PC-3 (cell line): ENCODE results near the gene QSER1. TPM values are rescaled to one million over a fixed set of nuclear protein-coding genes. Genes with fewer than 3 reads are reported as not detected.
A peak's percentile ranks its signal among the peaks of the same experiment; 100 is the strongest.

Experiments
- ATAC-seq: fragments of 200-7000 bp; cut with Tn5 transposase; 2 replicates; pipeline ENCODE4 v1.9.1; 2020; ENCODE audit warnings: mild to moderate bottlenecking, moderate library complexity
- BruUV-seq: library from RNA; stranded (reverse); fragments of 400-500 nt; replicated peaks from 2 replicates; lab custom pipeline; 2021; lab: Mats Ljungman, UMichigan
- CTCF ChIA-PET: fragments of 300-600 bp; sonication (Branson Sonifier 250); formaldehyde crosslinking; loops from one replicate; lab custom pipeline; 2022; ENCODE audit warnings: antibody characterized with exemption; lab: Charles Lee
- POLR2A ChIA-PET: fragments of 300-600 bp; sonication (Branson Sonifier 250); formaldehyde crosslinking; loops from one replicate; lab custom pipeline; 2022; ENCODE audit warnings: antibody characterized with exemption; ENCODE audit not compliant: unreplicated experiment; lab: Charles Lee
- DNase-seq: peaks from one replicate; pipeline ENCODE4 v3.0.0-alpha.2; 2015
- H2AFZ ChIP-seq: fragments of 300-600 bp; sonication (generic); 2 replicates; pipeline ENCODE4 v1.6.0; 2016; ENCODE audit warnings: antibody characterized with exemption, low read length
- H3F3A ChIP-seq: fragments of 300-600 bp; sonication (generic); one replicate; pipeline ENCODE4 v1.6.0; 2017; ENCODE audit warnings: antibody characterized with exemption, low read length, control low read depth, mild to moderate bottlenecking; ENCODE audit not compliant: unreplicated experiment
- H3K27ac ChIP-seq: fragments of 300-600 bp; sonication (generic); 2 replicates; pipeline ENCODE4 v1.5.1; 2016; ENCODE audit warnings: mild to moderate bottlenecking, low read length
- H3K27me3 ChIP-seq: fragments of 300-600 bp; sonication (generic); 2 replicates; pipeline ENCODE4 v1.6.1; 2016; ENCODE audit warnings: low read length, mixed read lengths
- H3K36me3 ChIP-seq: fragments of 300-600 bp; sonication (generic); 2 replicates; pipeline ENCODE4 v1.6.1; 2016; ENCODE audit warnings: low read depth, mixed run types, low read length, mixed read lengths
- H3K4me1 ChIP-seq: fragments of 300-600 bp; sonication (generic); 2 replicates; pipeline ENCODE4 v1.5.1; 2016; ENCODE audit warnings: low read length; ENCODE audit not compliant: insufficient read depth
- H3K4me2 ChIP-seq: fragments of 300-600 bp; sonication (generic); 2 replicates; pipeline ENCODE4 v1.6.0; 2016; ENCODE audit warnings: low read length
- H3K4me3 ChIP-seq: fragments of 300-600 bp; sonication (generic); 2 replicates; pipeline ENCODE4 v1.5.1; 2016; ENCODE audit warnings: mild to moderate bottlenecking, low read length, mixed read lengths
- H3K79me2 ChIP-seq: fragments of 300-600 bp; sonication (generic); 2 replicates; pipeline ENCODE4 v1.6.1; 2017; ENCODE audit warnings: low read length, mixed read lengths
- H3K9ac ChIP-seq: fragments of 300-600 bp; sonication (generic); 2 replicates; pipeline ENCODE4 v1.6.0; 2016; ENCODE audit warnings: mild to moderate bottlenecking, low read length
- H3K9me2 ChIP-seq: fragments of 300-600 bp; sonication (generic); replicated peaks from 2 replicates; pipeline ENCODE4 v1.6.1; 2016; ENCODE audit warnings: mixed run types, low read length, mixed read lengths
- H3K9me3 ChIP-seq: fragments of 300-600 bp; sonication (generic); 2 replicates; pipeline ENCODE4 v1.6.1; 2016; ENCODE audit warnings: low read length, mixed read lengths
- H4K20me1 ChIP-seq: fragments of 300-600 bp; sonication (generic); 2 replicates; pipeline ENCODE4 v1.6.1; 2016; ENCODE audit warnings: low read length, mixed read lengths
- CTCF ChIP-seq: fragments of 300-600 bp; sonication (generic); conservative IDR thresholded peaks from 2 replicates; pipeline ENCODE4 v1.5.1; 2017; ENCODE audit warnings: antibody characterized with exemption, low read depth, mild to moderate bottlenecking, low read length
- EZH2 ChIP-seq: fragments of 300-600 bp; sonication (generic); IDR thresholded peaks from one replicate; pipeline ENCODE4 v1.6.1; 2017; ENCODE audit warnings: antibody characterized with exemption, mild to moderate bottlenecking, low read length; ENCODE audit not compliant: unreplicated experiment
- EZH2phosphoT487 ChIP-seq: fragments of 300-600 bp; sonication (generic); IDR thresholded peaks from 2 replicates; pipeline ENCODE4 v1.6.1; 2018; ENCODE audit warnings: mild to moderate bottlenecking, antibody characterized with exemption, low read length, borderline replicate concordance
- intact Hi-C: fragments of 100-400 bp; cut with micrococcal nuclease; formaldehyde crosslinking; loops from 2 replicates; pipeline ENCODE4 v1.9.0; 2023
- total RNA-seq: library from RNA; depleted of rRNA; stranded (reverse); fragments of >200 nt; gene quantifications from 2 replicates; pipeline ENCODE4 v1.2.3, GENCODE V29; 2014

The QSER1 gene
- total RNA-seq, 1 experiment from 2014 or later, result 19.4 TPM

GRCh38 chr11:32899438-32899837 lies 6.8 kb downstream of the QSER1 start:
- Histone ChIP-seq H3K9me3 (no peaks in the 10 kb centered on the region), H3K4me3 (no peak overlapping the region), H3K36me3 (peaks cover 9% of the 10 kb centered on the region; the same call in 1 of the 2 replicates), H3F3A (no peaks in the 10 kb centered on the region), H3K4me1 (peaks cover 12% of the 10 kb centered on the region), H3K79me2 (peaks cover 99% of the 10 kb centered on the region), H4K20me1 (peaks cover 10% of the 10 kb centered on the region; the same call in 1 of the 2 replicates), H2AFZ (no peak overlapping the region), H3K27ac (no peak overlapping the region), H3K27me3 (no peaks in the 10 kb centered on the region), H3K9me2 (no peaks in the 10 kb centered on the region), H3K9ac (no peak overlapping the region), H3K4me2 (no peak overlapping the region)
- intact Hi-C loops, result loop anchor here (10.0 kb wide), 1 partner anchor 165 kb away; no protein-coding TSS in a partner anchor
- CTCF ChIA-PET, result no interaction called here
- TF ChIP-seq EZH2phosphoT487 (no peak), CTCF (no peak), EZH2 (no peak)
- POLR2A ChIA-PET, result no interaction called here
- no TSS peak for BruUV-seq
- ATAC-seq (0 out of 2 replicates have a peak, but pooled peaks have one; percentile 22), DNase-seq (no peak)

GRCh38 chr11:32902089-32902665 lies 9.6 kb downstream of the QSER1 start:
- Histone ChIP-seq H3K4me1 (no peaks in the 10 kb centered on the region), H3K27ac (no peak overlapping the region), H3K27me3 (no peaks in the 10 kb centered on the region), H3K9me3 (no peaks in the 10 kb centered on the region), H2AFZ (no peak overlapping the region), H3K36me3 (peaks cover 11% of the 10 kb centered on the region; the same call in 1 of the 2 replicates), H4K20me1 (peaks cover 5% of the 10 kb centered on the region; the same call in 1 of the 2 replicates), H3F3A (no peaks in the 10 kb centered on the region), H3K9me2 (no peaks in the 10 kb centered on the region), H3K79me2 (peaks cover 96% of the 10 kb centered on the region), H3K4me3 (no peak overlapping the region), H3K4me2 (no peak overlapping the region), H3K9ac (no peak overlapping the region)
- TF ChIP-seq EZH2phosphoT487 (no peak), EZH2 (no peak), CTCF (no peak)
- CTCF ChIA-PET, result no interaction called here
- ATAC-seq, result no peak
- BruUV-seq, result no TSS peak
- DNase-seq, result no peak
- intact Hi-C loops, result no loop called here
- POLR2A ChIA-PET, result no interaction called here

GRCh38 chr11:32905028-32905667 lies 12.5 kb downstream of the QSER1 start:
- H3K4me2 ChIP-seq, result no peak overlapping the region
- CTCF ChIA-PET, result no interaction called here
- no peak overlapping the region for H2AFZ ChIP-seq
- no peaks in the 10 kb centered on the region for H3K4me1 ChIP-seq
- no peak overlapping the region for H3K27ac ChIP-seq
- no peak for DNase-seq
- no peaks in the 10 kb centered on the region for H3F3A ChIP-seq
- TF ChIP-seq EZH2 (no peak), CTCF (no peak), EZH2phosphoT487 (no peak)
- ATAC-seq, result no peak
- peaks cover 9% of the 10 kb centered on the region; the same call in 1 of the 2 replicates for H4K20me1 ChIP-seq
- POLR2A ChIA-PET, result no interaction called here
- H3K9me2 ChIP-seq, result no peaks in the 10 kb centered on the region
- H3K4me3 ChIP-seq, result no peak overlapping the region
- H3K9me3 ChIP-seq, result no peaks in the 10 kb centered on the region
- no TSS peak for BruUV-seq
- intact Hi-C loops, result no loop called here
- peaks cover 96% of the 10 kb centered on the region for H3K79me2 ChIP-seq
- peaks cover 9% of the 10 kb centered on the region; the same call in 1 of the 2 replicates for H3K36me3 ChIP-seq
- no peak overlapping the region for H3K9ac ChIP-seq
- H3K27me3 ChIP-seq, result no peaks in the 10 kb centered on the region
